Cardiac fibroblast (primary cell): ENCODE data around the gene BRD9.
"Not testable (repeated sequence)": the region's sequence is repeated elsewhere in the genome, so short reads cannot be mapped to it uniquely, and the experiment has no call there.

Experiments
- DNase-seq, 2 donors: peaks; one replicate each; pipeline versions ENCODE4 v3.0.0 to v3.0.0-alpha.2; 2010; ENCODE audit warnings: low read depth in 2 of 2
- H3K4me3 ChIP-seq, 2 donors: replicated peaks in 1 of 2; 1 replicate in 1 of 2; 2 replicates in 1 of 2; pipeline ENCODE4 v1.5.1; 2011; ENCODE audit warnings: low read depth in 2 of 2, low read length in 2 of 2, mild to moderate bottlenecking in 2 of 2, moderate library complexity in 1 of 2
- CTCF ChIP-seq: IDR thresholded peaks from one replicate; pipeline ENCODE4 v1.5.1; 2011; ENCODE audit warnings: low read depth, mild to moderate bottlenecking, low read length, inconsistent platforms

BRD9 gene

GRCh38 chr5:921456-922435, 29.1 kb upstream of the BRD9 start:
- no peak for DNase-seq
- no peak for TF ChIP-seq CTCF
- H3K4me3 ChIP-seq: no peak overlapping the region

- H3K4me3 ChIP-seq: no peak overlapping the region
- TF ChIP-seq CTCF: no peak
- DNase-seq: no peak
Measured at GRCh38 chr5:920321-920720, 27.7 kb upstream of the BRD9 start.

GRCh38 chr5:919356-920000, 26.9 kb upstream of the BRD9 start:
- H3K4me3 ChIP-seq: no peak overlapping the region
- no peak for TF ChIP-seq CTCF
- DNase-seq: no peak

DNA sequence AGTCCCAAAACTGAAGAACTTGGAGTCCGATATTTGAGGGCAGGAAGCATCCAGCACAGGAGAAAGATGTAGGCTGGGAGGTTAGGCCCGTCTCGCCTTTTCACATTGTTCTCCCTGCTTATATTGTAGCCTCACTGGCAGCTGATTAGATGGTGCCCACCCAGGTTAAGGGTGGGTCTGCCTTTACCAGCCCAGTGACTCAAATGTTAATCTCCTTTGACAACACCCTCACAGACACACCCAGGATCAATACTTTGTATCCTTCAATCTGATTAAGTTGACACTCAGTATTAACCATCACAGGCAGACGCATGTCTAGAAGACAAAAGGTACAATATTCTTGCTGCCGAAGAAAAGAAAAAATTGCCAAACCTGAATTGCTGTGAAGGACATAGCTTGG, 26.1 kb upstream of the BRD9 start:
- DNase-seq, H3K4me3 ChIP-seq: not testable (repeated sequence)

DNA sequence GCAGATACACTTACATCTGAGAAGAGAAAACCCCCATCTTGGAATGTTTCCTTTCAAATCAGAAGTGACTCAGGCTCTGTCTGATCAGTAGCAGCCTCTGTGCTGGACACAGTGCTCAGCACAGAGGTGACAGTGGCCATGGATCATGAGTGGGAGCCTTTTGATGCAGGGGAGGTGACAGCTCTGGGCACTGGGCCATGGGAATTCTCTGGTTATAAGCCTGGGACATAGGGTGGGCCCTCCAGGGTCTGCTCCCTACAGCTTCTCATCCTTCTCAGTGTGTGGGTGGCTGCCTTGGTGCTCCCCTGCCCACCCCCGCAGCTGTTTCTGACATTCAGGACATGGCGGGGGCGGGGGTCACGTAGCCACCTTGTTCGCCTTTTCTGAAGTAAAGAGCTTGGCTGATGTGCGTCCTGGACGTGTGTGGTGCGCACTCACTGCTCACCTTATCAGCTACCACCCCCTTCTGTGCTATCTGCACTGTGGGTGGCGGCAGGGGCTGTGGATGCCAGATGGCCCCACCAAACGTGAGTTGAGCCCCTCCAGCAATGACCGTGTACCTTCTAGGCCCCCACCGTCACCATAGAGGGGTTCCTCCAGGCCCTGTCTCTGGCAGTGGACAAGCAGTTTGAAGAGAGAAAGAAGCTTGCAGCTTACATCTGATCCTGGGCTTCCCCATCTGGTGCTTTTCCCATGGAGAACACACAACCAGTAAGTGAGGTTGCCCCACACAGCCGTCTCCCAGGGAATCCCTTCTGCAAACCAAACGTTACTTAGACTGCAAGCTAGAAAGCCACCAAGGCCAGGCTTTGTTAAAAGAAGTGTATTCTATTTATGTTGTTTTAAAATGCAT, 24.1 kb upstream of the BRD9 start:
- TF ChIP-seq CTCF: no peak
- no peak overlapping the region for H3K4me3 ChIP-seq
- no peak for DNase-seq

GRCh38 chr5:915946-916345, 23.3 kb upstream of the BRD9 start:
- DNase-seq: no peak
- H3K4me3 ChIP-seq: no peak overlapping the region
- TF ChIP-seq CTCF: no peak

GRCh38 chr5:915346-915745, 22.7 kb upstream of the BRD9 start:
- not testable (repeated sequence) for H3K4me3 ChIP-seq, DNase-seq
